Measurements from ENCODE around the gene SH3RF2. TPM values are rescaled to one million over a fixed set of nuclear protein-coding genes. Genes with fewer than 3 reads are reported as not detected.

Gene SH3RF2
- total and polyA plus RNA-seq, 10 of the 15 experiments (the other 5 are each of a cell fraction or from before 2014, with no cell fraction given) = 0.15 TPM; not detected in 9

DNA sequence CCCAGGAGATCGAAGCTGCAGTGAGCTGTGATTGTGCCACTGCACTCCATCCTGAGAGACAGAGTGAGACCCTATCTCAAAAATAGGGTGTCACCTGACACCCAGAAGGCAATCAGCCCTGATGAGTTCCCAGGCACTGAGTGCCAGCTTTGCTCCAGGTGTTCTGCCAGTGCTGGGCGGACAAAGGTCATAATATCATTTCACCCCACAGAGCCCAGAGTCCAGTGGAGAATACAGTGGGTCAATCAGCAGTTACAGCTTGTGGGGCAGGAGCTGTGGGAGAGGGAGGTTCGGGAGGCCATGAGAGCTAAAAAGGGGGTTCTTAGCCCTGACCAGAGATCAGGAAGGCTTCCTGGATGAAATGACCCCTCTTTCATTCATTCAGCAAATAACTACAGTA is 24.4 kb upstream of the SH3RF2 start (continued):
- no peak for TF ChIP-seq SIX5 (IDR thresholded peaks at IDR 0.05; ENCODE audit: low read depth, low read length, severe bottlenecking)
- TF ChIP-seq CREM (IDR thresholded peaks at IDR 0.05; ENCODE audit: low read depth) = no peak
- no peak for TF ChIP-seq STAT3 (IDR thresholded peaks at IDR 0.05; ENCODE audit: low read depth, low read length)

DNA sequence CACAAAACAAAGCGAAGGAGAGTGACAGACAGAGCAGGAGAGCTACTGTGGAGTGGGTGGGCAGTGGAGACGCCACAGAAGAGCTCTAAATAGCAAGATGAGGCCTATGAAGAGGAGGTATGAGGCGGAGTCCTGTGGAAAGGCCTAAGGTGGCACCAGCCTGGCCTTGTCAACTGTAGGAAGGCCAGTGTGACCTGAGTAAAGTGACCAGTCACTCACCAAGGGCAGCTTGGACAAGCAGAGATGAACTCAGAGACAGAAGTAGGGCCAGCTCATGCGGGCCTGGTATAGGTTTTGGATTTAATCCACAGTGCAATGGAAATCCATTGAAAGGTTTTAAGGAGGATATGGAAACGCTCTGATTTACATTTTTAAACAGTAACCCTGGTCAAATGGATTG is 23.8 kb upstream of the SH3RF2 start:
- ChIA-PET SMC1A (ENCODE audit: uncharacterized antibody, unreplicated experiment) (no interaction called here), POLR2A (no interaction called here), RAD21 (ENCODE audit: unreplicated experiment) (no interaction called here), CTCF (no interaction called here)
- H2AFZ ChIP-seq (ENCODE audit: control insufficient read depth, low read depth, low read length) = no peak overlapping the region
- no peak overlapping the region for H3K9ac ChIP-seq (ENCODE audit: control insufficient read depth, insufficient read depth, low read length)
- no peak overlapping the region for H3K27ac ChIP-seq (ENCODE audit: control insufficient read depth, insufficient read depth)
- H4K20me1 ChIP-seq (ENCODE audit: control insufficient read depth, insufficient read depth) = no peaks in the 10 kb centered on the region
- ATAC-seq (no peak), DNase-seq (ENCODE audit: low read depth, low spot score) (no peak), FAIRE-seq (no peak)
- in situ Hi-C loops (cut with MboI) (no loop called here), intact Hi-C loops (cut with micrococcal nuclease; ENCODE audit: unreplicated experiment) (no loop called here)
- no peak overlapping the region for H3K4me3 ChIP-seq
- no TSS peak for BruUV-seq (replicated peaks)
- H3K9me3 ChIP-seq (replicated peaks; ENCODE audit: control insufficient read depth, insufficient read depth, low read length) = no peaks in the 10 kb centered on the region
- no peaks in the 10 kb centered on the region for H3K4me1 ChIP-seq (ENCODE audit: control insufficient read depth, insufficient read depth, low read length)
- peaks cover 0 to 2% of the 10 kb centered on the region in 2 experiments; a peak in 2 of 4 replicates for H3K27me3 ChIP-seq (replicated peaks in 1 of 2; ENCODE audit: control insufficient read depth in 2 of 2, insufficient read depth in 2 of 2, low read length in 1 of 2)
- WGBS (ENCODE audit: insufficient coverage, insufficient replicate concordance, low lambda C conversion rate, missing lambda C conversion rate) = 9% methylated on average over 5 of the region's 5 CpGs
- H3K79me2 ChIP-seq (ENCODE audit: control insufficient read depth, insufficient read depth, low read length) = no peaks in the 10 kb centered on the region
- no peaks in the 10 kb centered on the region for H3K36me3 ChIP-seq (ENCODE audit: control insufficient read depth in 2 of 2, insufficient read depth in 2 of 2, low read length in 1 of 2)
- H3K4me2 ChIP-seq (ENCODE audit: control insufficient read depth, insufficient read depth) = no peak overlapping the region
- TF ChIP-seq ZNF207 (IDR thresholded peaks at IDR 0.05; ENCODE audit: borderline replicate concordance) = no peak
- TF ChIP-seq EGR1 (IDR thresholded peaks at IDR 0.05; ENCODE audit: borderline replicate concordance in 1 of 2, low read depth in 2 of 2, low read length in 2 of 2) = no peak
- no peak for TF ChIP-seq NFIC (IDR thresholded peaks at IDR 0.05; ENCODE audit: low read depth, low read length)
- no peak for TF ChIP-seq ZNF622 (IDR thresholded peaks at IDR 0.05)
- TF ChIP-seq, protein P1, sequence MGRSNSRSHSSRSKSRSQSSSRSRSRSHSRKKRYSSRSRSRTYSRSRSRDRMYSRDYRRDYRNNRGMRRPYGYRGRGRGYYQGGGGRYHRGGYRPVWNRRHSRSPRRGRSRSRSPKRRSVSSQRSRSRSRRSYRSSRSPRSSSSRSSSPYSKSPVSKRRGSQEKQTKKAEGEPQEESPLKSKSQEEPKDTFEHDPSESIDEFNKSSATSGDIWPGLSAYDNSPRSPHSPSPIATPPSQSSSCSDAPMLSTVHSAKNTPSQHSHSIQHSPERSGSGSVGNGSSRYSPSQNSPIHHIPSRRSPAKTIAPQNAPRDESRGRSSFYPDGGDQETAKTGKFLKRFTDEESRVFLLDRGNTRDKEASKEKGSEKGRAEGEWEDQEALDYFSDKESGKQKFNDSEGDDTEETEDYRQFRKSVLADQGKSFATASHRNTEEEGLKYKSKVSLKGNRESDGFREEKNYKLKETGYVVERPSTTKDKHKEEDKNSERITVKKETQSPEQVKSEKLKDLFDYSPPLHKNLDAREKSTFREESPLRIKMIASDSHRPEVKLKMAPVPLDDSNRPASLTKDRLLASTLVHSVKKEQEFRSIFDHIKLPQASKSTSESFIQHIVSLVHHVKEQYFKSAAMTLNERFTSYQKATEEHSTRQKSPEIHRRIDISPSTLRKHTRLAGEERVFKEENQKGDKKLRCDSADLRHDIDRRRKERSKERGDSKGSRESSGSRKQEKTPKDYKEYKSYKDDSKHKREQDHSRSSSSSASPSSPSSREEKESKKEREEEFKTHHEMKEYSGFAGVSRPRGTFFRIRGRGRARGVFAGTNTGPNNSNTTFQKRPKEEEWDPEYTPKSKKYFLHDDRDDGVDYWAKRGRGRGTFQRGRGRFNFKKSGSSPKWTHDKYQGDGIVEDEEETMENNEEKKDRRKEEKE (IDR thresholded peaks at IDR 0.05) = no peak
- TF ChIP-seq BACH1 (IDR thresholded peaks at IDR 0.05; ENCODE audit: borderline replicate concordance) = no peak
- TF ChIP-seq, protein P2, sequence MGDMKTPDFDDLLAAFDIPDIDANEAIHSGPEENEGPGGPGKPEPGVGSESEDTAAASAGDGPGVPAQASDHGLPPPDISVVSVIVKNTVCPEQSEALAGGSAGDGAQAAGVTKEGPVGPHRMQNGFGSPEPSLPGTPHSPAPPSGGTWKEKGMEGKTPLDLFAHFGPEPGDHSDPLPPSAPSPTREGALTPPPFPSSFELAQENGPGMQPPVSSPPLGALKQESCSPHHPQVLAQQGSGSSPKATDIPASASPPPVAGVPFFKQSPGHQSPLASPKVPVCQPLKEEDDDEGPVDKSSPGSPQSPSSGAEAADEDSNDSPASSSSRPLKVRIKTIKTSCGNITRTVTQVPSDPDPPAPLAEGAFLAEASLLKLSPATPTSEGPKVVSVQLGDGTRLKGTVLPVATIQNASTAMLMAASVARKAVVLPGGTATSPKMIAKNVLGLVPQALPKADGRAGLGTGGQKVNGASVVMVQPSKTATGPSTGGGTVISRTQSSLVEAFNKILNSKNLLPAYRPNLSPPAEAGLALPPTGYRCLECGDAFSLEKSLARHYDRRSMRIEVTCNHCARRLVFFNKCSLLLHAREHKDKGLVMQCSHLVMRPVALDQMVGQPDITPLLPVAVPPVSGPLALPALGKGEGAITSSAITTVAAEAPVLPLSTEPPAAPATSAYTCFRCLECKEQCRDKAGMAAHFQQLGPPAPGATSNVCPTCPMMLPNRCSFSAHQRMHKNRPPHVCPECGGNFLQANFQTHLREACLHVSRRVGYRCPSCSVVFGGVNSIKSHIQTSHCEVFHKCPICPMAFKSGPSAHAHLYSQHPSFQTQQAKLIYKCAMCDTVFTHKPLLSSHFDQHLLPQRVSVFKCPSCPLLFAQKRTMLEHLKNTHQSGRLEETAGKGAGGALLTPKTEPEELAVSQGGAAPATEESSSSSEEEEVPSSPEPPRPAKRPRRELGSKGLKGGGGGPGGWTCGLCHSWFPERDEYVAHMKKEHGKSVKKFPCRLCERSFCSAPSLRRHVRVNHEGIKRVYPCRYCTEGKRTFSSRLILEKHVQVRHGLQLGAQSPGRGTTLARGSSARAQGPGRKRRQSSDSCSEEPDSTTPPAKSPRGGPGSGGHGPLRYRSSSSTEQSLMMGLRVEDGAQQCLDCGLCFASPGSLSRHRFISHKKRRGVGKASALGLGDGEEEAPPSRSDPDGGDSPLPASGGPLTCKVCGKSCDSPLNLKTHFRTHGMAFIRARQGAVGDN (IDR thresholded peaks at IDR 0.05) = no peak
- TF ChIP-seq PBX3 (IDR thresholded peaks at IDR 0.05; ENCODE audit: insufficient replicate concordance, low read depth, low read length) = no peak
- TF ChIP-seq ZBED1 (IDR thresholded peaks at IDR 0.05; ENCODE audit: borderline replicate concordance) = no peak
- no peak for TF ChIP-seq RAD21 (IDR thresholded peaks at IDR 0.05; ENCODE audit: insufficient read depth, low read depth, low read length)
- no peak for TF ChIP-seq YY1 (IDR thresholded peaks at IDR 0.05; ENCODE audit: low read depth, low read length)
- no peak for TF ChIP-seq NFXL1 (IDR thresholded peaks at IDR 0.05; ENCODE audit: borderline replicate concordance)
- no peak for TF ChIP-seq HDAC6 (IDR thresholded peaks at IDR 0.05; ENCODE audit: unreplicated experiment)
- TF ChIP-seq NR2F1 (conservative IDR thresholded peaks at IDR 0.05) = no peak

Data from GM12878 (cell line).